SK-N-SH treated with all-trans-retinoic acid at 6 μM for 48 hours (cell line): ENCODE measurements around the gene TMOD3.

Experiments
- ZC3H10 ChIP-seq: fragments of 250-450 bp; sonication (Bioruptor Pico); IDR thresholded peaks from 2 replicates; pipeline ENCODE4 v1.5.1; 2021; ENCODE audit warnings: mild to moderate bottlenecking, moderate library complexity
- ZNF70 ChIP-seq: fragments of 450-650 bp; formaldehyde crosslinking; IDR thresholded peaks from 2 replicates; pipeline ENCODE4 v1.5.0; 2020; ENCODE audit warnings: mild to moderate bottlenecking, moderate library complexity
- TF ChIP-seq, protein P1 (sequence below): fragments of 250-450 bp; sonication (Bioruptor Pico); IDR thresholded peaks from 2 replicates; pipeline ENCODE4 v1.8.0; 2020; ENCODE audit warnings: mild to moderate bottlenecking, moderate library complexity, borderline replicate concordance

DNA sequence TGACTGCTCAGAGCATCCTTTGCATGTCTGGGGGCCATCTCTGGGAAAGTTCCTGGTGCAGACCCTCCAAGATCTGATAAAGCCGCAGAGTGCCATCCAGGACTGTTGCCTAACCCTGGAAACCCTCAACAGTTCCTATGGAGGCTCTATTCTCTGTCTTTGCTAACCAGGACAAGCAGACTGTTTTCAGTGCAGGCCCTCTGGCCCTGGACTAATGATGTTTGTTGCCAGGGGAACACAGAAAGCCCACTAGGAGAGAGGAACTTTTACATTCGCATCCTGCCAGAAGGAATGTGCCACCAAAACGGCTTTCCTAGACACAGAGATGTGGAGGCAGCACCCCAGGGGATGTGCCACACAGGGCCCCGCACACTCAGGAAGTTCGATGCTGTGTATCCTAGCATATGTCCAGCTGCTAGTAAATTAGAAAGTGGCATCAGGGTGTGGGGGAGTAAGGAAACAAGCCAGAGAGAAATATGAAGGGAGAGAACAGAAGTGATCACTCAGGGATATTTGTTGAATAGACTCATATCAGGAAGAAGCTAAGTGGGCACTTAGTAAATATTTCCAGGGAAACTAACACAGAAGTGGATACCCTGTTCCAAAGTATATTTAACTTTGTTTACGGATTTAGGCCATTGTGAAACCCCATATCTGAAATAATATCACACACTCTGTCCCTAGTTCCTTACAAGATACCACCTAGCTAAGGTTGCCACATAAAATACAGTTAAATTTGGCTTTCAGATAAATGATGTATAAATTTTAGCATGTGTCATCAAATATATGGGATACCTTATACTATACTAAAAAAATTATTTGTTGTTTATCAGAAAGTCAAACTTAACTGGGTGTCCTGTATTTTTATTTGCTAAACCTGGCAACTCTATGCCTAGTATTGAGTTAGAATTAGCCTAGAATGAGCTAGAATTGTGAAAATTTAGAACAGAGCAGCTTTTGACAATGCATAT, 29.9 kb upstream of the TMOD3 start:
- no peak for TF ChIP-seq ZC3H10 (CRISPR knock-in tag)
- TF ChIP-seq ZNF70 (CRISPR knock-in tag): no peak
- TF ChIP-seq, protein P1, sequence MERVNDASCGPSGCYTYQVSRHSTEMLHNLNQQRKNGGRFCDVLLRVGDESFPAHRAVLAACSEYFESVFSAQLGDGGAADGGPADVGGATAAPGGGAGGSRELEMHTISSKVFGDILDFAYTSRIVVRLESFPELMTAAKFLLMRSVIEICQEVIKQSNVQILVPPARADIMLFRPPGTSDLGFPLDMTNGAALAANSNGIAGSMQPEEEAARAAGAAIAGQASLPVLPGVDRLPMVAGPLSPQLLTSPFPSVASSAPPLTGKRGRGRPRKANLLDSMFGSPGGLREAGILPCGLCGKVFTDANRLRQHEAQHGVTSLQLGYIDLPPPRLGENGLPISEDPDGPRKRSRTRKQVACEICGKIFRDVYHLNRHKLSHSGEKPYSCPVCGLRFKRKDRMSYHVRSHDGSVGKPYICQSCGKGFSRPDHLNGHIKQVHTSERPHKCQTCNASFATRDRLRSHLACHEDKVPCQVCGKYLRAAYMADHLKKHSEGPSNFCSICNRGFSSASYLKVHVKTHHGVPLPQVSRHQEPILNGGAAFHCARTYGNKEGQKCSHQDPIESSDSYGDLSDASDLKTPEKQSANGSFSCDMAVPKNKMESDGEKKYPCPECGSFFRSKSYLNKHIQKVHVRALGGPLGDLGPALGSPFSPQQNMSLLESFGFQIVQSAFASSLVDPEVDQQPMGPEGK (CRISPR knock-in tag): no peak
